GM18907 (cell line): ENCODE results near the gene RNF13.
"Not testable (repeated sequence)": the region's sequence is repeated elsewhere in the genome, so short reads cannot be mapped to it uniquely, and the experiment has no call there.

Experiments
- ATAC-seq: cut with Tn5 transposase; IDR thresholded peaks from one replicate; pipeline ENCODE4 v1.9.1; 2021; ENCODE audit warnings: mild to moderate bottlenecking, moderate library complexity; ENCODE audit not compliant: unreplicated experiment

Gene RNF13

DNA sequence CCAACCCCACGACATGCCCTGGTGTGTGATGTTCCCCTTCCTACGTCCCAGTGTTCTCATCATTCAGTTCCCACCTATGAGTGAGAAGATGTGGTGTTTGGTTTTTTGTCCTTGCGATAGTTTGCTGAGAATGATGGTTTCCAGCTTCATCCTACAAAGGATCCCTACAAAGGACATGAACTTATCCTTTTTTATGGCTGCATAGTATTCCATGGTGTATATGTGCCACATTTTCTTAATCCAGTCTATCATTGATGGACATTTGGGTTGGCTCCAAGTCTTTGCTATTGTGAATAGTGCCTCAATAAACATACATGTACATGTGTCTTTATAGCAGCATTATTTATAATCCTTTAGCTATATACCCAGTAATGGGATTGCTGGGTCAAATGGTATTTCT is 131.0 kb downstream of the RNF13 start:
- not testable (repeated sequence) for ATAC-seq

DNA sequence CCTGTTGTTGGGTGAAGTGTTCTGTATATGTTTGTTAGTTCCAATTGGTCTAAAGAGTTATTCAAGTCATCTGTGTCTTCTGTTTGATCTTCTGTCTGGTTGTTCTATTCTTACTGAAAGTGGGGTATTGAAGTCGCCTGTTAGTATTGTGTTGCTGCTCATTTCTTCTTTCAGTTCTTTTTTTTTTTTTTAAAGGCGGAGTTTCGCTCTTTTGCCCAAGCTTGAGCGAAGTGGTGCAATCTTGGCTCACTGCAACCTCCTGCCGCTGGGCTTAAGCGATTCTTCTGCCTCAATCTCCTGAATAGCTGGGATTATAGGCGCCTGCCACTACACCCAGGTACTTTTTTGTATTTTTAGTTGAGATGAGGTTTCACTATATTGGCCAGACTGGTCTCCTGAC is 134.2 kb downstream of the RNF13 start:
- no peak for ATAC-seq

DNA sequence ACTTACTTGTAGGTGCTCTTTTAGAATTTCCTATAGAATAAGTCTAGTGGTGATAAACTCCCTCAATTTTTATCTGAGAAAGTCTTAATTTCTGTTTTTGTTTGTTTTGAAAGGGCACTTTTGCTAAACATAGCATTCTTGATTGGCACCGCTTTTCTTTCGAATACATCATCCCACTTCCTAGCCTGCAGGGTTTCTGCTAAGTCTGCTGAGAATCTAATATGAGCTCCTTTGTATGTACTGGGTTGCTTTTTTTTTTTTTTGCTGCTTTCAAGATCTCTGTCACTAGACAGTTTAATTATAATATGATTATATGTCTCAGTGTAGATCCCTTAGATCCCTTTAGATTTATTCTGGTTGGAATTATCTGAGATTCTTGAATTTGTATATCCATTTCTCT is 136.2 kb downstream of the RNF13 start:
- ATAC-seq: no peak

- no peak for ATAC-seq
These were observed 141.8 kb downstream of the RNF13 start for GRCh38 chr3:149954812-149955211.

DNA sequence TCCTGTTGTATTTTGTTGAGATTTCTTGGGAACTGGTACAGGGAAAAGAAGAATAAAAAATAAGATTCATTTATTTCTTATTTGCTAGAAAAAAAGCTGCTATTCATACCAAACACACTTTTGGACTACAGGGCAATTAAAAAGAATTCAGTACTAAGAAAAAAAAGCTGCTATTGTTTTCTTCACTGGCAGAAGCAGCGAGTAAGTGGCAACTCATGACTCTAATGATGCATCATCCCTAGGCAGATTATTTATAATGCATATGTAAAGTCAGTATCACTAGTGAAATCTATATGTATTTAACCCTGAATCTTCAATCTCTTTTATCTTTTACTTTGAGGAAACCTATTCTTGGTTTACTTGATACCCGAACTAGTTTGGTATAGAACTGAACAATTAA is 142.4 kb downstream of the RNF13 start:
- no peak for ATAC-seq

- ATAC-seq: no peak
These were observed 144.5 kb downstream of the RNF13 start for GRCh38 chr3:149957361-149958125.

DNA sequence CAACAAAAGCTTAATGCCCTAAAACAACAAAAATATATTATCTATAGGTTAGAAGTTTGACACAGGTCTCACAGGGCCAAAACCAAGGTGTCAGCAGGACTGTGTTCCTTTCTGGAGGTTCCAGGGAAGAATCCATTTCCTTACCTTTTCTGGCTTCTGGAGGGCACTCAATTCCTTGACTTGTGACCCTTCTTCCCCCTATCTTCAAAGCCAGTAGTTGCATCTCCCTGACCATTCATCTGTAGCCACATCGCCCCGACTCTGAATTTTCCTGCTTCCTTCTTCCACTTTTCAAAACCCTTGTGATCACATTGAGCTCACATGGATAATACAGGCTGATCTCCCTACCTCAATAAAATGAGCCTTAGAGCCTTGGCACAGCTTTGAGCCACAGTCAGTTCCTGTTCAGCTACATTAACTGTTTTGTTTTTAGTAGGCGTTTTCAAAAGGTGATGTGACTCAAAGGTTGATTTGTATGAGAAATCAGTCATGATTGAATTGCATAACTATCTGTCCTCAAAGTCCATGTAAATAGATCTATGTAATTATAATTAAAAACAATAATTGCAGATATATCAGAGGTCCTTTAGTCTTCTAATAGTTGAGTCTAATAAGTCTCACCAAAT is 145.3 kb downstream of the RNF13 start:
- ATAC-seq: no peak

DNA sequence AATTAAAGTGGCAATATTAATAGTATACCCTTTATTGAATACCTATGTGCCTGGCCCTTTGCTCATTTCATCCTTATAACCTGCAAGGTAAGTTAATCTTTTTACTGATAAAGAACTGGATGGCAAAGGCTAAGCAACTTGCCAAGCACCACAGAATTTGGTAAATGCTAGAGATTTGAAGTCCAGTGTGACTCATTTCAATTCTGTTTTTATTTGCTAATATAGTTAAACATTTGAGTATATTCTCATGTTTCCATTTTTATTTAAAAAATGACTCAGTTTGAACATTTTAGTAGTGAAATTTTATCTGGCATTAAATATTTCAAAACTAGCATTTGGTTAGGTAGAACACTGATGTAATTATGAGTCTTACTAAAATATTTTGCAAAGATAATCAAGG is 146.4 kb downstream of the RNF13 start:
- no peak for ATAC-seq

- ATAC-seq: no peak
These were observed 150.5 kb downstream of the RNF13 start for GRCh38 chr3:149963485-149963884.

GRCh38 chr3:149964291-149964690 is 151.3 kb downstream of the RNF13 start:
- ATAC-seq: no peak

- no peak for ATAC-seq
These were observed 152.3 kb downstream of the RNF13 start for GRCh38 chr3:149965278-149965677.

DNA sequence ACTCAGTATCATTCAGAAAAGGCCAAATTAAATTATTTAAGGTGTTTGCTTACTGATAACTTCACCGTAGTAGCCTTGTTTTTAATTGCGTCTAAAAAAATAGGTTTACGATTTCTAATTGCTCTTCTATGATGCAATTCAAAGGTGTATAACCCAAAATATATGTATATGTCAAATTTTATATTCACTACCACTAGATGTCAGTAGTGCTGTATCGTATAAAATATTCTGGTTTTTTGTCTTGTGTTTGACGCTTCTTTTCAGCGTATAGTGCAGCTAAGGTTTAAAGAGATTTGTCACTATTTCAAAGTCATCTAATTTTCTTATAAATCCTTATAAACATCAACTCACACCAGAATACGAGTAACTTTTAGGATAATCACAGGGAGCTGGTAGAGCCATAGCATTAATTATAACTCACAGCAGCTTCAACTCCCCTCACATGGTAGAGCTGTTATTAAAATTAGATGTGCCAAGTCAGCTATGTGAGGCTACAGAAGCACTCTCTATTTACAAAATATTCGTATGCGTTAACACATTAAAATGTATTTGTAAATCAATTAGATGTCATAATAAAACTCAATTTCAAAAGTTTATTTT is 154.2 kb downstream of the RNF13 start:
- no peak for ATAC-seq

GRCh38 chr3:149968216-149968615 is 155.2 kb downstream of the RNF13 start:
- ATAC-seq: no peak

DNA sequence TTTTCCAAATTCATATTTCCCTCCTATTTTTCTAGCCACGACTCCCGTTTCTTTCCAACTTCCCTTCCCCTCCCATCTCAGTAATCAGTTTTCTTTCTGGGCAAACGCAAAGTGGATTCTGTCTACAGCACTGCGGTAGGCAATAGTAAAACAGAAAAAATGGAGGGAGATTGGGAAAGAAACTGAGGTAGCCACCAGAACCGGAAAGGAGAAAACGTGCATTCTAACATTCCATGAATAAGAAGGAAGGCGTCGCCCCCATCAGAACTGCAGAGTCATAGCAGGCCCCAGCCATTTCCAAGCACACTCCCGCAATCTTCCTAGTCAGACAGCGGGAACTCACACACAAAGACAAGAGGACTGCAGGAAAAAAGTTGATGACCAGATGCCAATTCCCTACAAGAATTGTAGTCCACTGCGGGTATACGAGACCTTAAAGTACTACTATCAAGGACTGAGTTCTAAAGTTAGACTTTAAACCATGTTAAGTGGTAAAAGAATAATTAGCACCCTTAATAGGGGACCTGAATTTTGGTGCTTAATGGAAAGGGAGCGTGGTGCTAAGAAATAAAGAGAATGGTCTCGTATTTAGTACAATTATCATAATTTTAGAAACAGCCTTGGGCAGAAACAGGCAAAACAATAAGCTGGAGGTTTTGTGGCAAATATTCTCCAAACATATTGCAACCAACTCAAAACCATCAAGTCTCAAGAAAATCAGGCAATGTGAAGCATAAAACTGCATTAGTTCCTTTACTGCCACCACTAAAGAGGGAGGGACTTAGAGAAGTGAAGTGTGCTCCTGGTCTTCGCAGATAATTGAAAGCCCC is 156.3 kb downstream of the RNF13 start:
- no peak for ATAC-seq

DNA sequence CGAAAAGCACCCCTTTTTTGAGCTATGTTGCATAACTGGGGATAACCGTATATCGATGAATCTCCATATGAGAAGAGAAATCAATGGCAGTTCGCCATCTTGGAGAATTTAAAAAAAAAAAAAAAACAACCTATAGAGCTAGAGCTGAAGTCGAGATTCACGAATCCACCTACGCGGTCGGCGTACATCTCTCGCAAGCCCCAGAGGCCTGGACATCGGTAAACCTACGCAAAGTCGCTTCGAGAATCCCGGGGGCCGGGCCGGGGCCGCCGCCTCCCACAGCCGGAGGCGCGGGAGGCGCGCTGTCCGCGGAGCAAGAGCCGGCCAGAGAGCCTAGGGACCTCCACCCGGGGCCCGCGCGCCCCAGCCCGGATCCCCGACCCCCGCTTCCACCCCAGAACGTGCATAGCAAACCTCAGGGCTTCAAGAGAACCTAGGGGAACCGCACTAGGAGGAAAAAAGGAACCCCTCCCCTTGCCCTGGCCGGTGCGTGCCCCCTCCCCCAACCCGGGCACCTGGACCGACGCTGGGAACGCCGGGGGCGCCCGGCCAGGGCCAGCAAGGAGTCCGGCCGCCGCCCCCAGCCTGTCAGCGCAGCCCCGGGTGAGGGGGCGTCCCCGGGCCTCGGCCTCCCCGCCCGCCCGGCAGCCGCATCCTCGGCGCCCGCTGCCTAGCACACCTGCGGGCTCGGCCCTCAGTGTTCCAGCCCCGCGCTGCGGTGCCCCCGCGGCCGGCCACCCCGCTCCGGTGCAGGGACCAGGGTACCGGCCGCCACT is 157.1 kb downstream of the RNF13 start:
- peak; percentile 69 for ATAC-seq

DNA sequence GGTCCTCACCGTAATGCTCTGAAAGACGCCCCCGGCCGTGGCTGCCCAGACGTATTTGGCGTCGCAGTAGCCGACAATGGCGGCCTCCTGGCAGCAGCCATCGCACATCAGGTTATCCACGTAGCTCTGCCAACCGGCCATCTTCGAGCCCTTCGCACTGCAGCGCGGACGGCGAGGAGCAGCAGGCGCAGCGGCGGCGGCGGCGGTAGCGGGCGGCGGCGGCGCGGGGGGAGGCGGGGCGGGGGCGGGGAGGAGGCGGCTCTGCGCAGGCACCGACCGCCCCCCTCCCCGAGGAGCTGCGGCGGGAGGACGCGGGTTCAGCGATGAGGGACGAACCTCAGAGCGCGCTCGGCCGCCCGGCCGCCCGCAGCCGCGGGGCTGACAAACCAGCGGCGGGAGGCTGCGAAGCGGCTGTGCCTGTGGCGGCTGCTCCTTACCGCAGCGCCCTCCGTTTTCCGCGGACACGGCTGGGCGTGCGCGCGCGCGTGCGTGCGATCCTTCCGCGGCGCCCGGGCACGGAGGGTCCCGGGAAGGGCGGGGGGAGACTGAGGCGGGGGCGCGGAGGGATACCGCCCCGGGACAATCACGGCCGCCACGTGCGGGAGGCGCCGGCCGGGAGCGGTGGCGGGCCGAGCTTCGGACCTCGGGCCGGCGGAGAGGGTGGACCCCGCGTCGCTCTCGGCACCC is 157.8 kb downstream of the RNF13 start, which contains the start of gene PFN2:
PFN2 (minus strand) TSS at position 180 of the 687 bp plus-strand sequence; CDS start at position 141, 39 bp downstream.
- ATAC-seq: peak; percentile 50

- ATAC-seq: peak; percentile 26
These were observed 158.5 kb downstream of the RNF13 start for GRCh38 chr3:149971403-149972075.

GRCh38 chr3:149975919-149976318 is 162.9 kb downstream of the RNF13 start:
- no peak for ATAC-seq

DNA sequence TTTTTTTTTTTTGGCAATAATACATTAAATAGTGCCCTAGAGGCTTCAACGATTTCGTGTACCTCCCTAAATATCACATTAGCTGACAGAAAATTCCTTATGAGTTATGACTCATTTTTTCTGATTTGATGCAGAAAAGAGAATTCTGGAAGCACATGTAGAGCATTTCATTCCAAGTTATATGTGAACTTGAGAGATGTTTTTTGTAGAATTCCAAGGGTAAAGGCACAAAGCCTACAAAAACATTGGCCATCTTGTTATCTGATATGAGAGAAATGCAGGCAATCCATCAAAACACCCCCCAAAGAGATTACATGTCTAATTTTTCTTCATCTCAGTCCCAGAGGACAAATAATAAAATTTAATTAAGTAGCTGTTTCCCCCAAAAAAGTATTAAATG is 164.4 kb downstream of the RNF13 start:
- no peak for ATAC-seq
